Measurements from ENCODE around the gene SPAG16.

SPAG16 gene

DNA sequence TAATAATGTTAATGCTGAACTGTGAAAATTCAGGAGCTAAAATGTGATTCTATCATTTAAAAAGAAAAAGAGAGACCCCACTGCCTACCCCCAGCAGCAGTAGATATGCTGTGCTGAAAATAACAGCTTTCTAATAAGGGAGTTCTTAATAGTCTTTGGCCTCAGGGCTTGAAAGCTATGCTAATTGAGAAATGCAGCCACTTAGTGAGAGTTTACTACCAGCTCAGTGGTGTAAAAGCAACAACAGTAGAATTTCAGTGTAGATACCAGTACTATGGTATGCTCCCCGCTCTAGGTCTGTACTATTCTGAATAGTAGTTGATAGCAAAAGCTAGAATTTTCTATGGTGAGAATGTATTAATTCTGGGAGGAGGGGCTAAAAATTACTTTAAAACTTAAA lies 823.5 kb downstream of the SPAG16 start:
- Mint-ChIP-seq H3K4me3 (no peak overlapping the region), H3K36me3 (no peaks in the 10 kb centered on the region), H3K9me3 (peaks cover 2% of the 10 kb centered on the region), H3K27ac (no peak overlapping the region), H3K27me3 (no peaks in the 10 kb centered on the region), H3K4me1 (no peaks in the 10 kb centered on the region)
- CTCF ChIA-PET = no interaction called here
- no peak for DNase-seq

GRCh38 chr2:214108598-214108997 lies 824.3 kb downstream of the SPAG16 start:
- H3K4me1 Mint-ChIP-seq = no peaks in the 10 kb centered on the region

GRCh38 chr2:214117054-214117453 lies 832.8 kb downstream of the SPAG16 start:
- DNase-seq = no peak
- H3K9me3 Mint-ChIP-seq = peaks cover 11% of the 10 kb centered on the region
- no peaks in the 10 kb centered on the region for H3K36me3 Mint-ChIP-seq
- H3K27ac Mint-ChIP-seq = no peak overlapping the region
- no peaks in the 10 kb centered on the region for H3K4me1 Mint-ChIP-seq
- no peak overlapping the region for H3K4me3 Mint-ChIP-seq
- no peaks in the 10 kb centered on the region for H3K27me3 Mint-ChIP-seq
- CTCF ChIA-PET = no interaction called here

More at GRCh38 chr2:214108598-214108997, 824.3 kb downstream of the SPAG16 start:
- Mint-ChIP-seq H3K9me3 (peaks cover 2% of the 10 kb centered on the region), H3K27me3 (no peaks in the 10 kb centered on the region), H3K36me3 (no peaks in the 10 kb centered on the region), H3K27ac (no peak overlapping the region), H3K4me3 (no peak overlapping the region)
- CTCF ChIA-PET = no interaction called here
- DNase-seq = no peak

- CTCF ChIA-PET = no interaction called here
- H3K36me3 Mint-ChIP-seq = no peaks in the 10 kb centered on the region
- no peaks in the 10 kb centered on the region for H3K27me3 Mint-ChIP-seq
- H3K27ac Mint-ChIP-seq = no peak overlapping the region
- DNase-seq = no peak
- no peak overlapping the region for H3K4me3 Mint-ChIP-seq
- H3K4me1 Mint-ChIP-seq = no peaks in the 10 kb centered on the region
- H3K9me3 Mint-ChIP-seq = no peaks in the 10 kb centered on the region
These were observed 841.9 kb downstream of the SPAG16 start for GRCh38 chr2:214126135-214126534.

GRCh38 chr2:214127170-214127569 lies 842.9 kb downstream of the SPAG16 start:
- CTCF ChIA-PET = no interaction called here
- no peaks in the 10 kb centered on the region for H3K36me3 Mint-ChIP-seq

DNA sequence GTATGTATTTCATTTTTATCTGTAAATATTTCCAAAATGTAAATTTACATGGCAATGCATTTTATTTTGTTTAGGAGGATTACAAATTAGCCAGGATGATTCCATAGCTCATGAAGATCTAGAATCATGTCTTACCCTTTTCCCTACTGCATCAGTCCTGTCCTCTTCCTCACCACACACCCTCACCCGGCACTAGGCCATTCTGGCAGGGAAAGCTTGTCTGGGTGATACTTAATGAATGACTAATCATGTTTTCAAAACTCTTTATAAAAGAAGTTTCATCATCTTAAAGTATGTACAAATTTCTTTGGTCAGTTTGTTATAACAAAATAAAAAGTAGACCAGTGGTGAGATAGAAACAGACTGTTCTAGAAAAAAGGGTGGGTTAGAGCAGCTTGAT lies 843.3 kb downstream of the SPAG16 start:
- no peak for DNase-seq
- Mint-ChIP-seq H3K27ac (no peak overlapping the region), H3K9me3 (peaks cover 2% of the 10 kb centered on the region), H3K27me3 (no peaks in the 10 kb centered on the region), H3K4me3 (no peak overlapping the region), H3K36me3 (no peaks in the 10 kb centered on the region), H3K4me1 (no peaks in the 10 kb centered on the region)
- CTCF ChIA-PET = no interaction called here

More at GRCh38 chr2:214127170-214127569, 842.9 kb downstream of the SPAG16 start:
- no peaks in the 10 kb centered on the region for H3K9me3 Mint-ChIP-seq
- H3K27me3 Mint-ChIP-seq = no peaks in the 10 kb centered on the region
- no peaks in the 10 kb centered on the region for H3K4me1 Mint-ChIP-seq
- no peak for DNase-seq
- no peak overlapping the region for H3K27ac Mint-ChIP-seq
- H3K4me3 Mint-ChIP-seq = no peak overlapping the region

DNA sequence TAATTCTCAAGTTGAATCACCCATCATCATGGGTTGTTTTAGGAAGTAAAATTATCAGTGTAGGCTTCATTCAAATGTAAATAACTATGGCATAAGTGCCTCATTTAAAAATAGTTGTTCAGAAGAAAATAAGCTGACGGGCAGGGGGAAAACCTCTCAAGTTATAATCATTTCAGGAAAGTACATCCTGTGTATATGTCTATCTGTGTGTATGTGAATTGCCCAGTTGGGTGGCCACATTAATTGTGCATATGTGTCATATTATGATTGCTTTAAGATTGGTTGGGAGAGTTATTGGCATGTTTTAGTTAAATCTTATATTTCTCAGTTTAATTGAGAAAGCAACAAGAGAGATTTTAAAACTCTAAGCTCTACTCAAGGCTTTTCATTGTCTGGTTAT lies 843.8 kb downstream of the SPAG16 start:
- CTCF ChIA-PET = no interaction called here
- H3K27me3 Mint-ChIP-seq = no peaks in the 10 kb centered on the region
- DNase-seq = no peak
- no peaks in the 10 kb centered on the region for H3K36me3 Mint-ChIP-seq
- H3K4me1 Mint-ChIP-seq = no peaks in the 10 kb centered on the region
- no peak overlapping the region for H3K27ac Mint-ChIP-seq
- H3K9me3 Mint-ChIP-seq = peaks cover 2% of the 10 kb centered on the region
- H3K4me3 Mint-ChIP-seq = no peak overlapping the region

DNA sequence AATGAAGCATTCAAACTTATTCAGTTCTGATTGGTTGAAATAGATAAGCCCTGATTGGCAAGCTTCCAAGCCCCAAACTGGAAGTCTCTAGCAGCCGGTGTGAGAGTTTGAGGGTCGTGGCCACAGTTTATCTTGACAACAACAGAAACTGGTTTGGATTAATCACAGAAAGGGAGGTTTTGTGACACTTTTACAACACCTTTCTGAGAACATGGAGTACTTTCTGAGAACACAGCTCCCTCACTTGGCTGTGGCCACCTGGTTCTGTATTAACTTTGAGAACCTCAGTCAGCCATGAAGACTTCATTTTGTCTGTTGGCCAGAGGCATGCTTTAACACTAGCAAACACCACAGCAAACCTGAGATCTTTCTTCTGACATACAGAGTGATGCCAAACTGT lies 845.9 kb downstream of the SPAG16 start:
- Mint-ChIP-seq H3K4me1 (no peaks in the 10 kb centered on the region), H3K36me3 (no peaks in the 10 kb centered on the region), H3K27ac (no peak overlapping the region), H3K9me3 (peaks cover 2% of the 10 kb centered on the region), H3K27me3 (no peaks in the 10 kb centered on the region), H3K4me3 (no peak overlapping the region)
- no peak for DNase-seq
- CTCF ChIA-PET = no interaction called here

DNA sequence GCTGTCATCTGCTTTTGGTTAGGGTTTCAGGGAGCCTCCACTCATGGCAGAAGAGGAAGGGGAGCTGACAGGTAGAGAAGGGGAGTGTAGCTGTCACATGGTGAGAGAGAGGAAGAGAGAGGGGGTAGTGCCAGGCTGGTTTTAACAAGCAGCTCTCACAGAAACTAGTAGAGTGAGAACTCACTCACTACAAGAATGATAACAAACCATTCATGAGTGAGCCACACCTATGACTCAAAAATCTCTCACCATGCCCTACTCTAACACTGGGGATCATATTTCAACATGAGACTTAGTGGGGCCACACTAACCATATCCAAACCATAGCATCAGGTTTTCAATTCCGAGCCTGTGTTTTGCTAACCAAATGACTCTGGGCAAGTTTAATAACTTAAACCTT lies 851.7 kb downstream of the SPAG16 start:
- Mint-ChIP-seq H3K27me3 (no peaks in the 10 kb centered on the region), H3K9me3 (peaks cover 2% of the 10 kb centered on the region), H3K36me3 (no peaks in the 10 kb centered on the region), H3K4me1 (no peaks in the 10 kb centered on the region), H3K4me3 (no peak overlapping the region), H3K27ac (no peak overlapping the region)
- no peak for DNase-seq
- CTCF ChIA-PET = no interaction called here

GRCh38 chr2:214138779-214139178 lies 854.5 kb downstream of the SPAG16 start:
- H3K4me1 Mint-ChIP-seq = no peaks in the 10 kb centered on the region
- no peak overlapping the region for H3K4me3 Mint-ChIP-seq
- H3K9me3 Mint-ChIP-seq = no peaks in the 10 kb centered on the region
- H3K27ac Mint-ChIP-seq = no peak overlapping the region
- CTCF ChIA-PET = no interaction called here
- no peak for DNase-seq
- H3K36me3 Mint-ChIP-seq = no peaks in the 10 kb centered on the region
- no peaks in the 10 kb centered on the region for H3K27me3 Mint-ChIP-seq

- no peak for DNase-seq
These were observed 855.5 kb downstream of the SPAG16 start for GRCh38 chr2:214139630-214140284.

GRCh38 chr2:214156971-214157370 lies 872.7 kb downstream of the SPAG16 start:
- Mint-ChIP-seq H3K4me3 (no peak overlapping the region), H3K36me3 (no peaks in the 10 kb centered on the region), H3K9me3 (no peaks in the 10 kb centered on the region), H3K27ac (no peak overlapping the region), H3K4me1 (no peaks in the 10 kb centered on the region), H3K27me3 (no peaks in the 10 kb centered on the region)
- no peak for DNase-seq
- CTCF ChIA-PET = no interaction called here

More at GRCh38 chr2:214139630-214140284, 855.5 kb downstream of the SPAG16 start:
- no peaks in the 10 kb centered on the region for H3K36me3 Mint-ChIP-seq
- H3K4me3 Mint-ChIP-seq = no peak overlapping the region
- no peak overlapping the region for H3K27ac Mint-ChIP-seq
- no peaks in the 10 kb centered on the region for H3K4me1 Mint-ChIP-seq
- CTCF ChIA-PET = no interaction called here
- H3K9me3 Mint-ChIP-seq = no peaks in the 10 kb centered on the region
- H3K27me3 Mint-ChIP-seq = no peaks in the 10 kb centered on the region

DNA sequence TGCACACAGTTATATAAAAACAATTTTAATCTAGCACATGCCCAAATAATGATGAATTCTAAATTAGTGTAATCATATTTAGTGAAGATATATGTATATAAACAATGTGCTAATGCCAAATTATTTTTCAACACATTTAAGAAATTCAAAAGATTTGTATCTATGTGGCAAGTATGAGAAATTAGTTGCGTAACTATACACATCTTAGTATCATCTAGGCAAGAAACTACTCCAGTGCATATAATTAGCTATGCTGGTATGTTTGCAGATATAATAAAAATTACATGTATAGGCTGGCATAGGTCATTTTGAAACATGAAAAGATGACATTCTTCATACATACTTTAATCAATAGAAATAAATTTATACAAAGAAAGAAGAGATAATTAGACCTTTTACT lies 874.6 kb downstream of the SPAG16 start:
- CTCF ChIA-PET = no interaction called here
- no peaks in the 10 kb centered on the region for H3K27me3 Mint-ChIP-seq

GRCh38 chr2:214169281-214169680 lies 885.0 kb downstream of the SPAG16 start:
- H3K27ac Mint-ChIP-seq = no peak overlapping the region
- H3K4me3 Mint-ChIP-seq = no peak overlapping the region
- no peaks in the 10 kb centered on the region for H3K27me3 Mint-ChIP-seq
- no peaks in the 10 kb centered on the region for H3K4me1 Mint-ChIP-seq
- H3K36me3 Mint-ChIP-seq = no peaks in the 10 kb centered on the region
- DNase-seq = no peak
- H3K9me3 Mint-ChIP-seq = no peaks in the 10 kb centered on the region
- CTCF ChIA-PET = no interaction called here

More for the DNA sequence above, 874.6 kb downstream of the SPAG16 start:
- H3K27ac Mint-ChIP-seq = no peak overlapping the region
- H3K36me3 Mint-ChIP-seq = no peaks in the 10 kb centered on the region
- no peaks in the 10 kb centered on the region for H3K9me3 Mint-ChIP-seq
- no peaks in the 10 kb centered on the region for H3K4me1 Mint-ChIP-seq
- H3K4me3 Mint-ChIP-seq = no peak overlapping the region
- DNase-seq = no peak

- CTCF ChIA-PET = no interaction called here
- Mint-ChIP-seq H3K9me3 (no peaks in the 10 kb centered on the region), H3K4me3 (no peak overlapping the region), H3K36me3 (no peaks in the 10 kb centered on the region), H3K4me1 (no peaks in the 10 kb centered on the region), H3K27ac (no peak overlapping the region), H3K27me3 (no peaks in the 10 kb centered on the region)
- no peak for DNase-seq
These were observed 885.5 kb downstream of the SPAG16 start for GRCh38 chr2:214169736-214170135.

DNA sequence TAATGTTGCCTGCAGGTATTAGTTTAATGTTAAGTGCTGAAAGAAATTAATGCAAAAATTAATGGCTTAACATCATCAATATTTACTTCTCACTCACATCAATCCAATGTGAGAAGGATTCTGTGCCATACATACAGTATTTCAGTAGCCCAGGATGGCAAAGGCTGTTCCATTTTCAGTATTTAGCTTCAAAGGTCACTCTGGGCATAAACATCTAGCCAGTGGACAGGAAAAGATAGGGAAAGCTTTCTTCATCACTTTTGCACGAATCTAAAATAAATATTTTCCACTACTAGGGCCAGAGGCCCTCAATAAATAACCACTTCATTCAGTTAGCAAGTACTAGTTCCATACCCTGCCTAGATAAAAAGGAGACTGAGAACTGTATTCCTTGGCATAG lies 890.3 kb downstream of the SPAG16 start:
- Mint-ChIP-seq H3K36me3 (no peaks in the 10 kb centered on the region), H3K9me3 (no peaks in the 10 kb centered on the region), H3K27ac (no peak overlapping the region), H3K4me1 (no peaks in the 10 kb centered on the region), H3K27me3 (no peaks in the 10 kb centered on the region), H3K4me3 (no peak overlapping the region)
- CTCF ChIA-PET = no interaction called here
- DNase-seq = no peak

Data from activated naive CD4-positive, alpha-beta T cell treated with anti-CD3 and anti-CD28 coated beads, Interleukin-2, amount 10 ng/mL, durations not matched to agents 7 days and 5 days (primary cell).